HepG2 (cell line): Measurements from ENCODE around the gene SLC34A3. TPM values are rescaled to one million over a fixed set of nuclear protein-coding genes. Genes with fewer than 3 reads are reported as not detected.

Experiments used
- ATAC-seq: fragments of 200-7000 bp; cut with Tn5 transposase; 3 replicates; pipeline ENCODE4 v1.9.1; 2020; ENCODE audit warnings: mild to moderate bottlenecking, moderate library complexity
- BruUV-seq: library from RNA; stranded (reverse); fragments of 400-500 nt; replicated peaks from 2 replicates; lab custom pipeline; 2021; lab: Mats Ljungman, UMichigan
- CTCF ChIA-PET: fragments of 300-600 bp; formaldehyde crosslinking; extraction: SDS; loops from one replicate; lab custom pipeline; 2021; ENCODE audit warnings: low total read pairs, inconsistent platforms, low intra/inter-chr PET ratio; lab: Yijun Ruan, JAX
- POLR2A ChIA-PET: fragments of 350-600 bp; sonication (Branson Sonifier 250); formaldehyde crosslinking; loops from one replicate; lab custom pipeline; 2020; ENCODE audit warnings: antibody characterized with exemption, inconsistent platforms; lab: Yijun Ruan, JAX
- DNase-seq: peaks from one replicate; pipeline ENCODE4 v3.0.0-alpha.2; 2015; ENCODE audit warnings: low spot score
- FAIRE-seq: peaks from 3 replicates; lab custom pipeline; 2011; peaks lifted over from hg19 to GRCh38; lab: Jason Lieb, UNC
- H2AFZ ChIP-seq: one replicate; pipeline ENCODE4 v1.6.1; 2011; ENCODE audit warnings: low read length, inconsistent platforms
- H3K27ac ChIP-seq: fragments of 300-600 bp; 3 replicates; pipeline ENCODE4 v1.8.0; 2011; ENCODE audit warnings: mixed run types, mild to moderate bottlenecking, mixed read lengths, low read length, inconsistent platforms; ENCODE audit not compliant: insufficient read depth; ENCODE audit errors: extremely low read length
- H3K27me3 ChIP-seq, 2 experiments: fragments of 200-600 bp in 1 of 2; 2 replicates in 1 of 2; 3 replicates in 1 of 2; pipeline versions ENCODE4 v1.6.0 to v1.8.0; 2011; ENCODE audit warnings: low read length in 2 of 2, mild to moderate bottlenecking in 2 of 2, moderate library complexity in 2 of 2, inconsistent platforms in 1 of 2; ENCODE audit not compliant: insufficient read depth in 2 of 2, control insufficient read depth in 1 of 2
- H3K36me3 ChIP-seq, 2 experiments: fragments of 200-600 bp in 1 of 2; replicated peaks in 1 of 2; 2 replicates in 1 of 2; 3 replicates in 1 of 2; pipeline versions ENCODE4 v1.5.1 to v1.8.0; 2011; ENCODE audit warnings: low read length in 2 of 2, inconsistent platforms in 1 of 2; ENCODE audit not compliant: insufficient read depth in 2 of 2, control insufficient read depth in 1 of 2
- H3K4me1 ChIP-seq: 2 replicates; pipeline ENCODE4 v1.5.1; 2012; ENCODE audit warnings: low read length, inconsistent platforms; ENCODE audit not compliant: insufficient read depth
- H3K4me2 ChIP-seq: 2 replicates; pipeline ENCODE4 v1.6.0; 2011; ENCODE audit warnings: low read depth, low read length, inconsistent platforms
- H3K4me3 ChIP-seq, 3 experiments: fragments of 200-600 bp in 1 of 3; sonication (generic), shearing (Covaris generic) in 1 of 3; replicated peaks in 1 of 3; 2 replicates each; pipeline ENCODE4 v1.5.1; 2011 to 2016; ENCODE audit warnings: low read length in 3 of 3, inconsistent platforms in 2 of 3, low read depth in 2 of 3, mild to moderate bottlenecking in 2 of 3, control low read depth in 1 of 3, mixed read lengths in 1 of 3; ENCODE audit not compliant: insufficient read depth in 1 of 3
- H3K79me2 ChIP-seq: one replicate; pipeline ENCODE4 v1.6.1; 2011; ENCODE audit warnings: low read length, inconsistent platforms; ENCODE audit not compliant: insufficient read depth
- H3K9ac ChIP-seq: 2 replicates; pipeline ENCODE4 v1.6.0; 2011; ENCODE audit warnings: mild to moderate bottlenecking, low read depth, low read length, inconsistent platforms; ENCODE audit not compliant: insufficient read depth
- H3K9me3 ChIP-seq: 2 replicates; pipeline ENCODE4 v1.5.1; 2012; ENCODE audit warnings: mild to moderate bottlenecking, low read length
- H4K20me1 ChIP-seq: 2 replicates; pipeline ENCODE4 v1.6.0; 2011; ENCODE audit warnings: inconsistent platforms, mild to moderate bottlenecking, low read length, moderate library complexity; ENCODE audit not compliant: insufficient read depth
- CENPX ChIP-seq: sonication (generic); formaldehyde crosslinking; IDR thresholded peaks from 2 replicates; pipeline ENCODE4 v1.9.0; 2021; ENCODE audit warnings: mild to moderate bottlenecking, missing genetic modification reagents, moderate library complexity
- CREM ChIP-seq, 2 experiments: sonication (generic) in 1 of 2; formaldehyde crosslinking in 1 of 2; IDR thresholded peaks; 2 replicates each; pipeline versions ENCODE4 v1.4.0 to v1.6.1; 2016 to 2020; ENCODE audit warnings: antibody characterized with exemption in 1 of 2, mild to moderate bottlenecking in 1 of 2, missing genetic modification reagents in 1 of 2
- ETV5 ChIP-seq: IDR thresholded peaks from 2 replicates; pipeline ENCODE4 v1.6.1; 2018; ENCODE audit warnings: missing biosample characterization, missing genetic modification reagents, inconsistent platforms, borderline replicate concordance
- SMAD9 ChIP-seq: sonication (generic); formaldehyde crosslinking; IDR thresholded peaks from 2 replicates; pipeline ENCODE4 v1.5.1; 2020; ENCODE audit warnings: mild to moderate bottlenecking, missing genetic modification reagents
- TBX2 ChIP-seq: sonication (generic); formaldehyde crosslinking; IDR thresholded peaks from 2 replicates; pipeline ENCODE4 v1.5.0; 2020; ENCODE audit warnings: missing genetic modification reagents, mild to moderate bottlenecking, borderline replicate concordance
- ZBTB3 ChIP-seq: sonication (generic); formaldehyde crosslinking; IDR thresholded peaks from 2 replicates; pipeline ENCODE4 v1.4.0; 2020; ENCODE audit warnings: low read depth, mild to moderate bottlenecking, moderate library complexity, missing genetic modification reagents, borderline replicate concordance
- ZFP36L1 ChIP-seq: sonication (generic); formaldehyde crosslinking; IDR thresholded peaks from 2 replicates; pipeline ENCODE4 v1.8.0; 2022; ENCODE audit warnings: mild to moderate bottlenecking, missing genetic modification reagents, moderate library complexity
- ZKSCAN8 ChIP-seq: IDR thresholded peaks from 2 replicates; pipeline ENCODE4 v1.6.1; 2016; ENCODE audit warnings: borderline replicate concordance, missing genetic modification reagents, missing compliant biosample characterization
- ZNF567 ChIP-seq: sonication (generic); formaldehyde crosslinking; IDR thresholded peaks from 2 replicates; pipeline ENCODE4 v1.8.1; 2023; ENCODE audit warnings: mild to moderate bottlenecking, missing genetic modification reagents, borderline replicate concordance
- ZSCAN20 ChIP-seq: sonication (generic); formaldehyde crosslinking; IDR thresholded peaks from 2 replicates; pipeline ENCODE4 v1.4.0; 2020; ENCODE audit warnings: missing genetic modification reagents, mild to moderate bottlenecking, borderline replicate concordance
- WGBS: methylation state at CpG from one replicate; pipeline ENCODE4 v1.1.6; 2017; ENCODE audit warnings: low lambda C conversion rate; 5-methylcytosine and 5-hydroxymethylcytosine counted together
- in situ Hi-C: cut with HindIII; loops from 2 replicates; pipeline ENCODE4 v1.10.0; 2017; ENCODE audit warnings: low pct_unique_long_range_greater_than_20kb; ENCODE audit not compliant: extremely low pct_ligation_motif_present
- intact Hi-C: fragments of 100-400 bp; cut with micrococcal nuclease; formaldehyde crosslinking; loops from one replicate; pipeline ENCODE4 v1.10.0; 2022; ENCODE audit not compliant: unreplicated experiment
- polyA plus RNA-seq, 8 experiments: library from polyadenylated mRNA; depleted of rRNA in 3 of 8; stranded (reverse) in 7 of 8; unstranded in 1 of 8; fragments of >200 nt; fragmentation: Illumina TruSeq in 4 of 8; extraction: Trizol in 4 of 8; gene quantifications; 2 replicates each; pipeline versions ENCODE4 v1.2.1 to v1.2.3, GENCODE V29; 2011 to 2016; ENCODE audit warnings: low read depth in 4 of 8, missing spikeins in 1 of 8, mixed read lengths in 1 of 8; ENCODE audit not compliant: insufficient read depth in 1 of 8
- total RNA-seq, 5 experiments: library from RNA; depleted of rRNA; stranded (reverse); fragments of >200 nt; fragmentation: Illumina TruSeq; extraction: Trizol; gene quantifications; 2 replicates each; pipeline ENCODE4 v1.2.3, GENCODE V29; 2016; ENCODE audit warnings: low read depth in 1 of 5
- TF ChIP-seq, protein P1 (sequence below): sonication (generic); formaldehyde crosslinking; IDR thresholded peaks from 2 replicates; pipeline ENCODE4 v1.5.0; 2020; ENCODE audit warnings: mild to moderate bottlenecking, missing genetic modification reagents
- TF ChIP-seq, protein P2 (sequence below): sonication (generic); formaldehyde crosslinking; IDR thresholded peaks from 2 replicates; pipeline ENCODE4 v1.4.0; 2020; ENCODE audit warnings: mild to moderate bottlenecking, missing genetic modification reagents
- TF ChIP-seq, protein P3 (sequence below): sonication (generic); formaldehyde crosslinking; IDR thresholded peaks from 2 replicates; pipeline ENCODE4 v1.5.0; 2020; ENCODE audit warnings: mild to moderate bottlenecking, missing genetic modification reagents
- TF ChIP-seq, protein P4 (sequence below): sonication (generic); formaldehyde crosslinking; conservative IDR thresholded peaks from 2 replicates; pipeline ENCODE4 v1.8.0; 2022; ENCODE audit warnings: mild to moderate bottlenecking, moderate library complexity, missing genetic modification reagents

The SLC34A3 gene
- total and polyA plus RNA-seq, 2 of the 13 experiments (the other 11 are each of a cell fraction or from before 2014, with no cell fraction given) = 0.07 to 1.0 TPM

DNA sequence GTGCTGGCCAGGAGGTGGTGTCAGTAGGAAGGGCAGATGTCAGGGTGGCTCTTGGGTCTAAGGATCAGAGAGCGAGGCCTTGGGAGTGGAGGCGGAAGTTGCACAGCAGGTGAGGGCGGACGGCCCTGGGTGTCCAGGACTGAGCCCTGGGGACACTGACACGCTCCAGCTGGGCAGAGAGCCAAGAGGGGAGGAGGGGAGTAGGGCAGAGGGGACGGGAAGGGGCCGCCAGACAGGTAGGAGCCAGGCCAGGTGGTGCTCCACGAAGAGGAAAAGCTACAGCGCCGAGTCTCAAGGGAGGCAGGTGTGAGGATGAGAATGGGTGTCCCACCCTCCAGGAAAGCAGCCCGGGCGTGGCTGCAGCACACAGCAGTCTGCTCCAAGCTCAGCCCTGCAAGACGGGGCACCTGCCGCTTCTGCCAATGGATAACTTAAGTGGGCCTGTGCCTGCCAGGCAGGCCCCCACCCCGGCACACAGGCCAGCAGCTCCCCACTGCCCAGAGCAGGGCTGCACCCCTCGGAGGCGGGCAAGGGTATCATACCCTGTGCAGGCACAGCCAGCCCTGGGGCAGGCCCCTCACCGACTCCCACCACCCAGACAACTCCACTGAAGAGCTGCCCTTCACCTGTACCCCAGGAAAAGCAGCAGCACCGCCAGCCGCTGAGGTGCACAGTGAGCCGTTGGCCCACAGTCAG is 35.0 kb upstream of the SLC34A3 start:
- peaks cover 46% of the 10 kb centered on the region for H3K4me1 ChIP-seq
- H3K27ac ChIP-seq = peak overlapping the region; percentile 17
- H3K9ac ChIP-seq = peak overlapping the region; percentile 3; the same call in 1 of the 2 replicates
- H3K4me2 ChIP-seq = peak overlapping the region; percentile 90
- H4K20me1 ChIP-seq = no peaks in the 10 kb centered on the region; the same call in 1 of the 2 replicates
- 30% methylated on average over 7 of the region's 21 CpGs for WGBS
- H3K9me3 ChIP-seq = no peaks in the 10 kb centered on the region
- ChIA-PET POLR2A (interaction anchor here (0.9 to 1.4 kb wide), 5 partner anchors 14 to 68 kb away, joined by 3 to 4 read pairs (median 3); partner anchors contain the start of gene RNF224), CTCF (no interaction called here)
- H3K27me3 ChIP-seq = no peaks in the 10 kb centered on the region
- in situ Hi-C loops = no loop called here
- DNase-seq (no peak), ATAC-seq (no peak; the same call in 1 of the 3 replicates), FAIRE-seq (no peak)
- intact Hi-C loops = no loop called here
- H3K79me2 ChIP-seq = peaks cover 48% of the 10 kb centered on the region
- BruUV-seq = no TSS peak
- H3K4me3 ChIP-seq = peak overlapping the region in 1 of 3 experiments; percentile 57; a peak in 3 of 6 replicates
- H3K36me3 ChIP-seq = peaks cover 6 to 11% of the 10 kb centered on the region in 2 experiments; a peak in 2 of 5 replicates
- H2AFZ ChIP-seq = no peak overlapping the region
- TF ChIP-seq, protein P1, sequence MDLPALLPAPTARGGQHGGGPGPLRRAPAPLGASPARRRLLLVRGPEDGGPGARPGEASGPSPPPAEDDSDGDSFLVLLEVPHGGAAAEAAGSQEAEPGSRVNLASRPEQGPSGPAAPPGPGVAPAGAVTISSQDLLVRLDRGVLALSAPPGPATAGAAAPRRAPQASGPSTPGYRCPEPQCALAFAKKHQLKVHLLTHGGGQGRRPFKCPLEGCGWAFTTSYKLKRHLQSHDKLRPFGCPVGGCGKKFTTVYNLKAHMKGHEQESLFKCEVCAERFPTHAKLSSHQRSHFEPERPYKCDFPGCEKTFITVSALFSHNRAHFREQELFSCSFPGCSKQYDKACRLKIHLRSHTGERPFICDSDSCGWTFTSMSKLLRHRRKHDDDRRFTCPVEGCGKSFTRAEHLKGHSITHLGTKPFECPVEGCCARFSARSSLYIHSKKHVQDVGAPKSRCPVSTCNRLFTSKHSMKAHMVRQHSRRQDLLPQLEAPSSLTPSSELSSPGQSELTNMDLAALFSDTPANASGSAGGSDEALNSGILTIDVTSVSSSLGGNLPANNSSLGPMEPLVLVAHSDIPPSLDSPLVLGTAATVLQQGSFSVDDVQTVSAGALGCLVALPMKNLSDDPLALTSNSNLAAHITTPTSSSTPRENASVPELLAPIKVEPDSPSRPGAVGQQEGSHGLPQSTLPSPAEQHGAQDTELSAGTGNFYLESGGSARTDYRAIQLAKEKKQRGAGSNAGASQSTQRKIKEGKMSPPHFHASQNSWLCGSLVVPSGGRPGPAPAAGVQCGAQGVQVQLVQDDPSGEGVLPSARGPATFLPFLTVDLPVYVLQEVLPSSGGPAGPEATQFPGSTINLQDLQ (CRISPR knock-in tag) = no peak
- TF ChIP-seq CENPX = no peak
- TF ChIP-seq, protein P2, sequence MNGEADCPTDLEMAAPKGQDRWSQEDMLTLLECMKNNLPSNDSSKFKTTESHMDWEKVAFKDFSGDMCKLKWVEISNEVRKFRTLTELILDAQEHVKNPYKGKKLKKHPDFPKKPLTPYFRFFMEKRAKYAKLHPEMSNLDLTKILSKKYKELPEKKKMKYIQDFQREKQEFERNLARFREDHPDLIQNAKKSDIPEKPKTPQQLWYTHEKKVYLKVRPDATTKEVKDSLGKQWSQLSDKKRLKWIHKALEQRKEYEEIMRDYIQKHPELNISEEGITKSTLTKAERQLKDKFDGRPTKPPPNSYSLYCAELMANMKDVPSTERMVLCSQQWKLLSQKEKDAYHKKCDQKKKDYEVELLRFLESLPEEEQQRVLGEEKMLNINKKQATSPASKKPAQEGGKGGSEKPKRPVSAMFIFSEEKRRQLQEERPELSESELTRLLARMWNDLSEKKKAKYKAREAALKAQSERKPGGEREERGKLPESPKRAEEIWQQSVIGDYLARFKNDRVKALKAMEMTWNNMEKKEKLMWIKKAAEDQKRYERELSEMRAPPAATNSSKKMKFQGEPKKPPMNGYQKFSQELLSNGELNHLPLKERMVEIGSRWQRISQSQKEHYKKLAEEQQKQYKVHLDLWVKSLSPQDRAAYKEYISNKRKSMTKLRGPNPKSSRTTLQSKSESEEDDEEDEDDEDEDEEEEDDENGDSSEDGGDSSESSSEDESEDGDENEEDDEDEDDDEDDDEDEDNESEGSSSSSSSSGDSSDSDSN (CRISPR knock-in tag) = 0 out of 2 replicates have a peak, but pooled peaks have one; percentile 17
- TF ChIP-seq TBX2 (CRISPR knock-in tag) = 0 out of 2 replicates have a peak, but pooled peaks have one; percentile 24
- no peak for TF ChIP-seq ZKSCAN8 (CRISPR knock-in tag)
- no peak for TF ChIP-seq ZNF567 (CRISPR knock-in tag)
- TF ChIP-seq, protein P3, sequence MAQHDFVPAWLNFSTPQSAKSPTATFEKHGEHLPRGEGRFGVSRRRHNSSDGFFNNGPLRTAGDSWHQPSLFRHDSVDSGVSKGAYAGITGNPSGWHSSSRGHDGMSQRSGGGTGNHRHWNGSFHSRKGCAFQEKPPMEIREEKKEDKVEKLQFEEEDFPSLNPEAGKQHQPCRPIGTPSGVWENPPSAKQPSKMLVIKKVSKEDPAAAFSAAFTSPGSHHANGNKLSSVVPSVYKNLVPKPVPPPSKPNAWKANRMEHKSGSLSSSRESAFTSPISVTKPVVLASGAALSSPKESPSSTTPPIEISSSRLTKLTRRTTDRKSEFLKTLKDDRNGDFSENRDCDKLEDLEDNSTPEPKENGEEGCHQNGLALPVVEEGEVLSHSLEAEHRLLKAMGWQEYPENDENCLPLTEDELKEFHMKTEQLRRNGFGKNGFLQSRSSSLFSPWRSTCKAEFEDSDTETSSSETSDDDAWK (CRISPR knock-in tag) = no peak
- 0 out of 2 replicates have a peak, but pooled peaks have one; percentile 33 for TF ChIP-seq ETV5 (CRISPR knock-in tag)
- no peak for TF ChIP-seq ZSCAN20
- TF ChIP-seq CREM (IDR thresholded peaks at IDR 0.05) = no peak
- TF ChIP-seq CREM (CRISPR knock-in tag; IDR thresholded peaks at IDR 0.05) = no peak
- TF ChIP-seq, protein P4, sequence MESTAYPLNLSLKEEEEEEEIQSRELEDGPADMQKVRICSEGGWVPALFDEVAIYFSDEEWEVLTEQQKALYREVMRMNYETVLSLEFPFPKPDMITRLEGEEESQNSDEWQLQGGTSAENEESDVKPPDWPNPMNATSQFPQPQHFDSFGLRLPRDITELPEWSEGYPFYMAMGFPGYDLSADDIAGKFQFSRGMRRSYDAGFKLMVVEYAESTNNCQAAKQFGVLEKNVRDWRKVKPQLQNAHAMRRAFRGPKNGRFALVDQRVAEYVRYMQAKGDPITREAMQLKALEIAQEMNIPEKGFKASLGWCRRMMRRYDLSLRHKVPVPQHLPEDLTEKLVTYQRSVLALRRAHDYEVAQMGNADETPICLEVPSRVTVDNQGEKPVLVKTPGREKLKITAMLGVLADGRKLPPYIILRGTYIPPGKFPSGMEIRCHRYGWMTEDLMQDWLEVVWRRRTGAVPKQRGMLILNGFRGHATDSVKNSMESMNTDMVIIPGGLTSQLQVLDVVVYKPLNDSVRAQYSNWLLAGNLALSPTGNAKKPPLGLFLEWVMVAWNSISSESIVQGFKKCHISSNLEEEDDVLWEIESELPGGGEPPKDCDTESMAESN (CRISPR knock-in tag) = 0 out of 2 replicates have a peak, but pooled peaks have one; percentile 34
- TF ChIP-seq ZBTB3 (CRISPR knock-in tag) = no peak
- TF ChIP-seq SMAD9 = no peak
- no peak for TF ChIP-seq ZFP36L1
